ENCODE data around the gene VAMP5. TPM values are rescaled to one million over a fixed set of nuclear protein-coding genes. Genes with fewer than 3 reads are reported as not detected.
"Not testable (repeated sequence)": the region's sequence is repeated elsewhere in the genome, so short reads cannot be mapped to it uniquely, and the experiment has no call there.

The VAMP5 gene
- total RNA-seq, 1 donor from 2014 or later = 8.8 TPM

DNA sequence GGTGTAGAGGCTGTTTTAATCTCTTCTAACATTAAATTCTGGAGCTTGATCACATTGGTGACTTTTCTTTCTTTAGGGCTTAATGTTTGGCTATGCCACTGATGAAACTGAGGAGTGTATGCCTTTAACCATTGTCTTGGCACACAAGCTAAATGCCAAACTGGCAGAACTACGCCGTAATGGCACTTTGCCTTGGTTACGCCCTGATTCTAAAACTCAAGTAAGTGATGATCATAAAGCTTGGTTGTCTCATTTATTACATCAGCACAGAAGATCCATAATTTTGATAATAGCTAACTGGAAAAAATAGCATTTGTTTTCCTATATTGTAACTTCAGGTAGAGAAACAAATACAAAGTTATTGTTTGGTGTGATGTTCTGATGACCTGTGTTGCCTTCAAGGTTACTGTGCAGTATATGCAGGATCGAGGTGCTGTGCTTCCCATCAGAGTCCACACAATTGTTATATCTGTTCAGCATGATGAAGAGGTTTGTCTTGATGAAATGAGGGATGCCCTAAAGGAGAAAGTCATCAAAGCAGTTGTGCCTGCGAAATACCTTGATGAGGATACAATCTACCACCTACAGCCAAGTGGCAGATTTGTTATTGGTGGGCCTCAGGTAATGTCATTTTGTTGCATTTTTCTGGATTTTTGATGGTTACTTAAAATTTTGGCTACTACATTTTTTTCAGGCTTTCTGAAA is 42.3 kb upstream of the VAMP5 start:
- H3K4me1 Mint-ChIP-seq = peaks cover 42% of the 10 kb centered on the region
- H3K9me3 Mint-ChIP-seq = no peaks in the 10 kb centered on the region
- H3K4me3 Mint-ChIP-seq = no peak overlapping the region
- TF ChIP-seq, protein P1, sequence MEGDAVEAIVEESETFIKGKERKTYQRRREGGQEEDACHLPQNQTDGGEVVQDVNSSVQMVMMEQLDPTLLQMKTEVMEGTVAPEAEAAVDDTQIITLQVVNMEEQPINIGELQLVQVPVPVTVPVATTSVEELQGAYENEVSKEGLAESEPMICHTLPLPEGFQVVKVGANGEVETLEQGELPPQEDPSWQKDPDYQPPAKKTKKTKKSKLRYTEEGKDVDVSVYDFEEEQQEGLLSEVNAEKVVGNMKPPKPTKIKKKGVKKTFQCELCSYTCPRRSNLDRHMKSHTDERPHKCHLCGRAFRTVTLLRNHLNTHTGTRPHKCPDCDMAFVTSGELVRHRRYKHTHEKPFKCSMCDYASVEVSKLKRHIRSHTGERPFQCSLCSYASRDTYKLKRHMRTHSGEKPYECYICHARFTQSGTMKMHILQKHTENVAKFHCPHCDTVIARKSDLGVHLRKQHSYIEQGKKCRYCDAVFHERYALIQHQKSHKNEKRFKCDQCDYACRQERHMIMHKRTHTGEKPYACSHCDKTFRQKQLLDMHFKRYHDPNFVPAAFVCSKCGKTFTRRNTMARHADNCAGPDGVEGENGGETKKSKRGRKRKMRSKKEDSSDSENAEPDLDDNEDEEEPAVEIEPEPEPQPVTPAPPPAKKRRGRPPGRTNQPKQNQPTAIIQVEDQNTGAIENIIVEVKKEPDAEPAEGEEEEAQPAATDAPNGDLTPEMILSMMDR (IDR thresholded peaks at IDR 0.05) = no peak
- no peak for DNase-seq
- peaks cover 81% of the 10 kb centered on the region for H3K36me3 Mint-ChIP-seq (ENCODE audit: low read depth)
- no peaks in the 10 kb centered on the region for H3K27me3 Mint-ChIP-seq
- POLR2A ChIA-PET = interaction anchor here (0.9 to 8.1 kb wide), 5 partner anchors 12 to 215 kb away, joined by 9 to 137 read pairs (median 84); partner anchors contain the start of genes GGCX and SH2D6
- H3K27ac Mint-ChIP-seq = peak overlapping the region; percentile 8
- CTCF ChIA-PET = interaction anchor here (1.0 to 6.0 kb wide), 5 partner anchors 9 to 153 kb away, joined by 4 to 52 read pairs (median 6); partner anchors contain the start of gene SH2D6
- intact Hi-C loops (cut with micrococcal nuclease) = no loop called here
- no peak for ATAC-seq (ENCODE audit: low read depth)

DNA sequence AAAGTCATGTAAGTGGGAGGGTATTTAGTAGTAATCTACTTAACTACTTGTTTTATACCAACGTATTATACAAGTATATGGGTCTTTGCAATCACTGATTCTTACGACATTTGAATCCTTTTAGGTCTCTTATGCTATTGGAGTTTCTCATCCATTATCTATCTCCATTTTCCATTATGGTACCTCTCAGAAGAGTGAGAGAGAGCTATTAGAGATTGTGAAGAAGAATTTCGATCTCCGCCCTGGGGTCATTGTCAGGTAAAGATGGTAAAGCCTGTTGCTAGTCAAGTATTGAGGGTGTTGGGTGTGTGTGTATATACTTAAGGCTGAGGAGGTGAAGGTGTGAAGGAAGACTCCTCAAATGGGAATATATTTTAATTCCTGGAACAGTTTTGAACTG is 41.5 kb upstream of the VAMP5 start:
- H3K9me3 Mint-ChIP-seq = no peaks in the 10 kb centered on the region

DNA sequence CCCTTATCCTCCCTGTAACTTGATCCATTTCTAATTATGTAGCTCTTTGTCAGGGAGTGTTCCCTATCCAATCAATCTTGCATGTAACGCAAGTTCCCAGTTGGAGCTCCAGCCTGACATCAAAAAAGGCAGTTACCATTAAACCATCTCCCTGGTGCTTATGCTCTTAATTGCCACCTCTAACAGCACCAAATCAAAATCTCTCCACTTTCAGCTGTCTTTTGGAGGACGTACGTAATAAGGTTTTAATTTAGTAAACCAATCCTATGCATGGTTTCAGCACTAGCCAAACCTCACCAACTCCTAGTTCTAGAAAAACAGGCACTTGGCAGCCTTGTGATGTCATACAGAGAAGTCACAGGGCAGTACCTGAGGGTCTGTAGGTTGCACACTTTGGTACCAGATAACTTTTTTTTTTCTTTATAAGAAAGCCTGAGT is 40.0 kb upstream of the VAMP5 start:
- DNase-seq; H3K27ac Mint-ChIP-seq; ATAC-seq (ENCODE audit: low read depth); intact Hi-C loops (cut with micrococcal nuclease); H3K4me3 Mint-ChIP-seq; H3K9me3 Mint-ChIP-seq; H3K27me3 Mint-ChIP-seq: not testable (repeated sequence)
- Mint-ChIP-seq H3K36me3 (ENCODE audit: low read depth) (peaks cover 88% of the 10 kb centered on the region), H3K4me1 (peaks cover 34% of the 10 kb centered on the region)
- ChIA-PET POLR2A (interaction anchor here (0.6 to 7.5 kb wide), 5 partner anchors 9 to 153 kb away, joined by 3 to 84 read pairs (median 5); partner anchors contain the start of gene SH2D6), CTCF (interaction anchor here (0.7 to 6.0 kb wide), 3 partner anchors 7 to 662 kb away, joined by 3 to 52 read pairs (median 3); no protein-coding TSS in a partner anchor)

More for the DNA sequence above, 41.5 kb upstream of the VAMP5 start:
- CTCF ChIA-PET = interaction anchor here (2.1 to 6.0 kb wide), 3 partner anchors 9 to 151 kb away, joined by 5 to 52 read pairs (median 21); partner anchors contain the start of gene SH2D6
- Mint-ChIP-seq H3K4me3 (no peak overlapping the region), H3K27me3 (no peaks in the 10 kb centered on the region), H3K36me3 (ENCODE audit: low read depth) (peaks cover 86% of the 10 kb centered on the region), H3K27ac (peak overlapping the region; percentile 33), H3K4me1 (peaks cover 38% of the 10 kb centered on the region)
- POLR2A ChIA-PET = interaction anchor here (1.0 to 7.5 kb wide), 2 partner anchors 11 to 17 kb away, joined by 3 to 84 read pairs; no protein-coding TSS in a partner anchor
- TF ChIP-seq, protein P1 (IDR thresholded peaks at IDR 0.05) = no peak
- DNase-seq = no peak
- no peak for ATAC-seq (ENCODE audit: low read depth)
- intact Hi-C loops (cut with micrococcal nuclease) = no loop called here

DNA sequence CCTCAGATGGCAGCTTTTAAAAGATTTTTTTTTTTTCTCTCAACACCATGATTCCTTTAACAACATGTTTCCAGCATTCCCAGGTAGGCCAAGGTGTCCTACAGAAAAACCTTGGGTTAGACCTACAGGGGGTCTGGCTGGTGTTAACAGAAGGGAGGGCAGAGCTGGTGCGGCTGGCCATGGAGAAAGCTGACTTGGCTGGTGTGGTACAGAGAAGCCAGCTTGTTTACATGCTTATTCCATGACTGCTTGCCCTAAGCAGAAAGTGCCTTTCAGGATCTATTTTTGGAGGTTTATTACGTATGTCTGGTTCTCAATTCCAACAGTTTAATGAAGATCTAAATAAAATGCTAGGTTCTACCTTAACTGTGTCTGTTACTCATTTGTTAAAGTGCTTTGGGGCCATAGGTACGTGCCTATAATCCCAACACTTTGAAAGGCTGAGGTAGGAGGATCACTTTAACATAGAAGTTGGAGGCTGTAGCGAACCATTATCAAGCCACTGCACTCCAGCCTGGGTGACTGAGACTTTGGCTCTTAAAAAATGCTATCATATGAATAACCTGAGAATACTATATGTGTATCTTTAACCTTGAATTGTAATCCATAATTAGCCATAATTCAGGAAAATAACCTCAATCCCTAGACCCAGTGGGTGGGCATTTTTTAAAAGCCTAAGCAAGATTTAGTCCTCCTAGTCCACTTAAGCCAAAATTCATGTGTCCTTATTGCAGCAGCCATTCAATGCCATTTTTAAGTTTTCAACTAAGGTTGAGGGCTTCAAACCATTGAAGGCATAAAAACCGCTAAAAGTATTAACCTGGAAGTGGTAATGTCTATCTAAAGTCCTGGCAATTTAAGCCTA is 39.1 kb upstream of the VAMP5 start:
- H3K9me3 Mint-ChIP-seq; ATAC-seq (ENCODE audit: low read depth); H3K4me3 Mint-ChIP-seq; intact Hi-C loops (cut with micrococcal nuclease); DNase-seq; H3K27ac Mint-ChIP-seq; H3K27me3 Mint-ChIP-seq: not testable (repeated sequence)
- H3K4me1 Mint-ChIP-seq = peaks cover 31% of the 10 kb centered on the region
- CTCF ChIA-PET = interaction anchor here (0.7 kb wide), 1 partner anchor 663 kb away, joined by 3 read pairs; no protein-coding TSS in a partner anchor
- POLR2A ChIA-PET = interaction anchor here (0.6 to 3.7 kb wide), 7 partner anchors 15 to 170 kb away, joined by 3 to 16 read pairs (median 4); partner anchors contain the start of genes RNF181 and SH2D6
- H3K36me3 Mint-ChIP-seq (ENCODE audit: low read depth) = peaks cover 90% of the 10 kb centered on the region

DNA sequence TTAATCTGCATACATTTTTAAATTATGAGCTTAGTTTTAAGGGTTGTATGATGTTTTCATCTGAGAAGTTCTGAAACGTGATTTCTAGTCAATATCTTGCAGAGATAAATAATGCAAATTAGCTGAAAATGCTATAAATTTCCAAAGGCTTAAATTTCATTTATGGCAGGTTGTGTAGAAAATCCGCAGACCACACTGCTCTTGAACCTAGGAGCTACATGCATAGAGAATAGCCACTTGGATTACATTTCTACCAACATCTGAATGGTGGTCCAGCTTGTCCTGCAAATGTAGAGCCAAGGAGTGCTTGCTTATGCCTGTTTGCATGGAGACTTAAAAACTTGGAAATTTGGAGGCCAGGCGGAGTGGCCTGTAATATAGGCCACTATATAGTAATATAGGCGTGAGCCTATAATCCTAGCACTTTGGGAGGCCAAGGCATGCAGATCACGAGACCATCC is 38.4 kb upstream of the VAMP5 start:
- Mint-ChIP-seq H3K9me3 (no peaks in the 10 kb centered on the region), H3K27ac (no peak overlapping the region), H3K36me3 (ENCODE audit: low read depth) (peaks cover 89% of the 10 kb centered on the region), H3K4me3 (no peak overlapping the region), H3K27me3 (no peaks in the 10 kb centered on the region), H3K4me1 (peaks cover 24% of the 10 kb centered on the region)
- CTCF ChIA-PET = no interaction called here
- POLR2A ChIA-PET = interaction anchor here (0.6 to 3.7 kb wide), 6 partner anchors 15 to 171 kb away, joined by 3 to 16 read pairs (median 4); partner anchors contain the start of genes GGCX, RNF181 and SH2D6
- DNase-seq (no peak), ATAC-seq (ENCODE audit: low read depth) (no peak)
- TF ChIP-seq, protein P1 (IDR thresholded peaks at IDR 0.05) = no peak
- intact Hi-C loops (cut with micrococcal nuclease) = no loop called here

All from activated B cell treated with CpG ODN at 0.5 μM for 24 hours (primary cell).